Left cardiac atrium (tissue), 4 donors: ENCODE measurements around the gene C19orf33. TPM values are rescaled to one million over a fixed set of nuclear protein-coding genes. Genes with fewer than 3 reads are reported as not detected.
"Not testable (repeated sequence)": the region's sequence is repeated elsewhere in the genome, so short reads cannot be mapped to it uniquely, and the experiment has no call there.

Experiments
- ATAC-seq, 2 donors: fragments of 200-7000 bp; cut with Tn5 transposase; one replicate each; pipeline ENCODE4 v1.9.1; 2020; ENCODE audit warnings: mild to moderate bottlenecking in 2 of 2, moderate library complexity in 2 of 2
- DNase-seq: peaks from one replicate; pipeline ENCODE4 v3.0.0-alpha.2; 2020
- intact Hi-C, 2 donors: fragments of 100-400 bp; cut with DNase I; formaldehyde crosslinking; loops; one replicate each; pipeline versions ENCODE4 v1.14.1 to v1.15.1; 2022 to 2023
- total RNA-seq, 2 donors: library from RNA; stranded (reverse); fragmentation: NEBNext Ultra II Directional; extraction: Animal tissue kit (Norgen Biotek cat#: 25700); gene quantifications; one replicate each; pipeline ENCODE4 v1.2.1, GENCODE V29; 2021
- donor health status: DM: no; HTN: yes; CAD: no.
- donor health status: DM: no; HTN: yes; CAD: no; lungs with severe emphysema.
- donor health status: DM: yes; HTN: yes; CAD: no.
- donor health status: Dilated cardiomyopathy.

C19orf33 gene
- total RNA-seq, 2 donors from 2014 or later: 2.1 to 5.9 TPM

DNA sequence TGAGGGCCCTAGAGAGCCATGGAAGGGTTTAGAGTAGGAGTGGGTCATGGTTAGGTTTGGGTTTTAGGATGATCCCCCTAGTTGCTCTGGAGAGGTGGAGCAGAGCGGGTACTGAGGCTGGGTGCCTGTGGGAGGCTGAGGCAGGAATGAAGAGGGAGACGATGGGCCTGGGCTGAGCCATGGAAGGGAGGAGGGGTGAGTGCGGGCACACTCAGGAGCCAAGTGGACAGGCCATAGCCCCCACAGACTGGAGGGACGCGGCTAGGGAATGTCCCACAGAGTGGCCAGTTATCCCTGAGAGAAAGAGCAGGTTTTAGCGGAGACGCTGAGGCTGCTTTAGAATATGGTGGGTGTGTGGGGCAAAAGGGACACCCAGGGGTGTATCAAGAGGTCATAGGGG, 25.6 kb downstream of the C19orf33 start:
- intact Hi-C loops: loop anchor here (5.0 to 10.0 kb wide), 3 partner anchors 87 to 435 kb away; no protein-coding TSS in a partner anchor
- ATAC-seq: no peak

DNA sequence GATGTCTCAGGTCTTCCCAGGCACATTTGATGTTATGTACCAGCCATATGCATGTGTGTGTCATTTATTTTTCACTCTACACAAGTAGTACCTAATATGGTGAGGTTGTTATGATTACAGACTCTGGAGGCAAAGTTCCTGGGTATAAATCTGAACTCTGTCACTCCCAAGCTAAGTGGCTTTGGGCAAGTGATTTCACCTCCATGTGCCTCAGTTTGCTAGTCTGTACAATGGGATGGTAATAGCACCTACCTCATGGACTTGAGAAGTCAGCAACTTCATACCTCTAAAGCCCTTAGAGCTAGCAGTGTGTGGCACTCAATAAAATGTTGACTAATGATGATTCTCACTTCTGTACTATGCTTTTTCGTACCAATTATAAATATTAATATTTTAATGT, 27.7 kb downstream of the C19orf33 start:
- DNase-seq (no peak), ATAC-seq (no peak)
- intact Hi-C loops: loop anchor here (5.0 to 10.0 kb wide), 3 partner anchors 89 to 437 kb away; no protein-coding TSS in a partner anchor

More for the DNA sequence above, 25.6 kb downstream of the C19orf33 start:
- no peak for DNase-seq

DNA sequence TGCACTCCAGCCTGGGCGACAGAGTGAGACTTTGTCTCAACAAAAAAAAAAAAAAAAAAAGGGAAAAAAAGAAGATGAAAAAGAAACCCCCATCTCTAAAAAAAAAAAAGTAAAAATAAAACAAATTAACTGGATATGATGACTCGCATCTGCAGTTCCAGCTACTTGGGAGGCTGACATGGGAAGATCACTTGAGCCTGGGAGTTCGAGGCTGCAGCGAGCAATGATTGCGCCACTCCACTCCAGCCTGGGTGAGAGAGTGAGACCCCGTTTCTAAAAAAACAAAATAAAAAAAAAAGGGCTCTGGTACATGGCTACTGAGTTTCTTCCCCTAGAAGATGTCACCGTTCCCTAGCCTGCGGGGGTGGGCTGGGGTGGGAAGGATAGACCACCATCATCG, 29.2 kb downstream of the C19orf33 start:
- no peak for DNase-seq
- no peak for ATAC-seq
- intact Hi-C loops: loop anchor here (5.0 to 10.0 kb wide), 3 partner anchors 91 to 438 kb away; no protein-coding TSS in a partner anchor

DNA sequence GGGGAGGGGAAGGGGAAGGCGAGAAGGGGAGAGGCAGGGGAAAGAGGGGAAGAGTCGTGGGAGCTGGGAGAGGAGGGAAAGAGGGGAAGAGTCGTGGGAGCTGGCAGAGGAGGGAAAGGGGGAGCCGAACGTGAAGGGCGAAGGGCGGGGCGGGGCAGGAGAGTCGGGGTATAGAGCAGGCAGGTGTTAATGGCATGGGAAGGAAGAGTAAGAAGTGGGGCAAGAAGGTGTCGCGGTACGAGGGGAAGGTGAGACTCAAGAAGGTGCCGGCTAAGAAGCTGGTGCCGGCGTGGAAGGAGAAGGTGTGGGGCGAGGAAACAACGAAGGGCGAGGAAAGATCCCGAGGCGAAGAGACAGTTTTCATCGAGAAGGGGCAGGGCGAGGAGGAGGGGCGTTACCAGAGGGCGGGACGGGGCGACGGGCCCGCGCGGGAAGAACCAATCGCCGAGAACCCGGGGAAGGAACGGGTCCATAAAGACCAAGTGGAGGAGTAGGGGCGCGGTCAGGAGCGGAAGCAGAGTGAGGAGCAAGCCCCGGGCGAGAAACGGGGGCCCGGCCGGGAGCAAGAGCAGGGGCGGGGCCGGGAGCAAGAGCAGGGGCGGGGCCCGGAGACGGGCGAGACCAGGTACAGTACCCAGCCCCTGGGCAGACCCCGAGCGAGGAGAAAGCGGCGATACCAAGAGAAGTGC, 32.0 kb downstream of the C19orf33 start:
- peak; percentile 97 for DNase-seq
- ATAC-seq: peak; percentile 92 to 94
- intact Hi-C loops: loop anchor here (1.0 to 10.0 kb wide), 5 partner anchors 38 to 441 kb away; partner anchors contain the start of gene PSMD8 (in 1 of the 2)

DNA sequence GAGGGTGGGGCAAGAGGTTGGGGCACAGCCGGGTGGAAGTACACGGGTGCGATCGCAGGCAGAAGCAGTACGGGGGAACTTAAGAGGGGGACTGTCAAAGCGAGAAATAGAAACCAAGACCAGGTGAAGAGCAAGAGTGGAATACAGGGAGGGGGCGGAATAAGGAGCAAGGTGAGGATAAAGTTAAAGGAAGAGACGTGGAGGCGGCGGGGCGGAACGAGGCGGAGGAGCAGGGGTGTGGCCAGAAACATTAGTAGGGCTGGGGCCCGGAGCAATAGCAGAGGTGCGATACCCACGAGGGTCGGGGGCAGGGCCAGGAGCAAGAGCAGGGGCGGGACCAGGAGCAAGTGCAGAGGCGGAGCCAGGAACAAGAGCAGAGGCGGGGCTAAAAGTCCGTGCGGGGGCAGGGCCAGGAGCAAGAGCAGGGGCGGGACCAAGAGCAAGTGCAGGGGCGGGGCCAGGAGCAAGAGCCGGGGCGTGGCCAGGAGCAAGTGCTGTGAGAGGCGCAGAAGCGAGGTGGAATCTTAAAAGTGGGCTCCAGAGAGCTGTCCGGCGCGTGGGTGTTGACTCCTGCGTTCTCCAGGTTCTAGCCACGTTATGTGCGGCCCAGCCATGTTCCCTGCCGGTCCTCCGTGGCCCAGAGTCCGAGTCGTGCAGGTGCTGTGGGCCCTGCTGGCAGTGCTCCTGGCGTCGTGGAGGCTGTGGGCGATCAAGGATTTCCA, 32.7 kb downstream of the C19orf33 start:
- ATAC-seq: peak; percentile 74 to 88
- peak; percentile 97 for DNase-seq
- intact Hi-C loops: loop anchor here (1.0 to 10.0 kb wide), 4 partner anchors 38 to 442 kb away; partner anchors contain the start of gene PSMD8 (in 1 of the 2)

DNA sequence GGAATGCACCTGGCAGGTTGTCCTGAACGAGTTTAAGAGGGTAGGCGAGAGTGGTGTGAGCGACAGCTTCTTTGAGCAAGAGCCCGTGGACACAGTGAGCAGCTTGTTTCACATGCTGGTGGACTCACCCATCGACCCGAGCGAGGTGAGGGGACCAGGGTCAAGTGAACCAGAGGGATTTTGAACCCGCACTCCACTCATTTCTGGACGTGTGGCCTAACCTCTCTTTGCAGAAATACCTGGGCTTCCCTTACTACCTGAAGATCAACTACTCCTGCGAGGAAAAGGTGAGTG, 33.3 kb downstream of the C19orf33 start:
- intact Hi-C loops: loop anchor here (5.0 to 10.0 kb wide), 3 partner anchors 193 to 443 kb away; no protein-coding TSS in a partner anchor
- DNase-seq (no peak), ATAC-seq (no peak)

DNA sequence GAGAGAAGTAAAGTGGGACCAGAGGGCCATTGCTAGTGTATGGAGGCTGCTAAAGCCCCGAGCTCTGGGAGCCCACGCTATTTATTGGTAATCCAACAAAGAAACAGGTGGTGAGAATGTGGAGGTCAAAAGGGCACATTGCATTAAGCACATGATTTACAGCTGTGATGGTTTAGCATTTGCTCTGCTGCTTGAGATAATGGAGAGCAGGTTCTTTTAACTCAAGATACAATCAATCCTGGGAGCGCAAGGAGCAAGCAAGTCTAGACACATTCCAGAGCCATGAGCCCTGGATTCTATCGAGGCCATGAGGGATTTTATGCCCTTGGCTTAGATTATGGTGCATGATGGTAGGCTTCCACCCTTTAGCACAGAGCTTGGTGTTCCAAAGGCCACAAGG, 35.0 kb downstream of the C19orf33 start:
- intact Hi-C loops: loop anchor here (5.0 to 10.0 kb wide), 3 partner anchors 194 to 444 kb away; no protein-coding TSS in a partner anchor

DNA sequence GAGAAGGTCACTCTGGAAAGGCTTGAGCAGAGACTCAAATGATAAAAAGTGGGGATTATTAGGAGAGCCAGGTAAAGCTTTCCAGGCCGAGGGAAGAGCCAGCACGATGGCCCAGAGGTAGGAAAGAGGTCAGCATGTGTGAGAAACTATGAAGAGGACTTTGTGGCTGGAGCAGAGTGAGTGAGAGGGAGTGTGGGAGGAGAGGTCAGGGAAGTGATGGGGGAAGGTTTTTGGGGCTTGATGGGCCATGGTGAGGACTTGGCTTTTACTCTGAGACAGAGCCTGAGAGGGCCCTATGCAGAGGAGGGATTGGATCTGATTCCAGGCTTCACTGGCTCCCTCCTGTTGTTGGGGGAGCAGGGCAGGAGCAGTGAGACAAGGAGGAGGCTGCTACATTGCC, 36.9 kb downstream of the C19orf33 start:
- intact Hi-C loops: no loop called here
- DNase-seq (no peak), ATAC-seq (no peak)

More for the DNA sequence above, 35.0 kb downstream of the C19orf33 start:
- ATAC-seq, DNase-seq: not testable (repeated sequence)

DNA sequence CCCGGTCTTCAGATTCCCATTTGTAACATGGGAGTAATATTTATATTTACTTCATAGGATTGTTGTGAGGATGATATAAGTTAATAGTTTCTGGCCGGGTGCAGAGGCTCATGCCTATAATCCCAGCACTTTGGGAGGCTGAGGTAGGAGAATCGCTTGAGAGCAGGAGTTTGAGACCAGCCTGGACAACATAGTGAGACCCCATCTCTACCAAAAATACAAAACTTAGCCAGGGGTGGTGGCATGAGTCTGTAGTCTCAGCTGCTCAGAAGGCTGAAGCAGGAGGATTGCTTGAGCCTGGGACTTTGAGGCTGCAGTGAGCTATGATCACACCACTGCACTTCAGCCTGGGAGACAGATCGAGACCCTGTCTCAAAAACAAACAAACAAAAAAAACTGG, 42.8 kb downstream of the C19orf33 start:
- ATAC-seq: no peak
- intact Hi-C loops: no loop called here
- DNase-seq: no peak

DNA sequence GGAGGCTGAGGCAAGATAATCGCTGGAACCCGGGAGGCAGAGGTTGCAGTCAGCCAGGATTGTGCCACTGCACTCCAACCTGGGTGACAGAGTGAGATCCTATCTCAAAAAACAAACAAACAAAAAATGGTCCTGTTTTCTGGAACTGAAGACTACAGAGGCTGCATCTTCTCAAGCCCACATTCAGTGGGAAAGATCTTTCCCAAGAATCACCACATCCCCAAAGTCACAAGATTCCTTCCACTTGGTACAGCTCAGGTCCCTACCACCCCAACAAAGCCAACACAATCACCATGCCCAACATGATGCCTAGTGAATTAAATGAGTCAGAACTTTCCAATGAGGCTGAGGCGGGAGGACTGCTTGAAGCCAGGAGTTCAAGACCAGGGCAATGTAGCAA, 46.8 kb downstream of the C19orf33 start:
- intact Hi-C loops: no loop called here
- ATAC-seq: no peak
- no peak for DNase-seq

DNA sequence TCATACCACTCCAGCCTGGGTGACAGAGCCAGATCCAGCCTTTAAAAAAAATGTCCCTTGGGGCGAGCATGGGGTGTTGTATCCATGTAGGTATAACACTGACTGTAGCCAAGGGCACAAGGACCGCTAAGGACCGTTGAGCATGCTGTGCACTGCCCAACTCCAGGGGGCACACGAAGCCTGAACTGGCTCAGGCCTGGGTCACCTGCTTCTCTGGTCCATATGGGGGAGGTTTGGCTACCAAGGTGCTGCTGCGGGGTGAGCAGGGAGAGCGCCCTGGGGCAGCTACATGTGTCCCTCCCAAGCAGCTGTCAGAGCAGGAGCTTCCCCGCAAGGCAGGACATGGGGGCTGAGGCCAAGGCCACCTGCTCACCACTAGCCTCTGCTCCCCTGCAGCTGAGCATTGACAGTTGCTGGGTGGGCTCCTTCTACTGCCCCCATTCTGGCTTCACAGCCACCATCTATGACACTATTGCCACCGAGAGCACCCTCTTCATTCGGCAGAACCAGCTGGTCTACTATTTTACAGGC, 47.9 kb downstream of the C19orf33 start:
- intact Hi-C loops: no loop called here
- ATAC-seq (no peak), DNase-seq (no peak)

DNA sequence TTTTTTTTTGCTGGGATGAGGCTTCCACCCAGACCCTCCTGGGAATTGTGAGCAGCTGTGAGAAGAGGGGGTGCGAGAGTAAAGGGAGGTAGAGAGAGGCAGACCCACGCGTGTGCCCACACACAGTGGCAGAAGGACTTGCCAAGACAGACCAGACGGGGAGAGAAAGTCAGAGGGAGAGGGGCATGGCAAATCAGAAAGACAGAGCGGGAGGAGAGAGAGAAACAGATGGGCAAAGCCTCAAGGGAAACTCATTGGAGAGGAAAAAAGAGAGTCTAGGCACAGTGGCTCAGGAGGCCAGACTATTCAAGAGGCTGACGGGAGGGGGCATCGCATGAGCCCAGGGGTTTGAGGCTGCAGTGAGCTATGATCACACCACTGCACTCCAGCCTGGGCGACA, 48.6 kb downstream of the C19orf33 start:
- ATAC-seq: no peak
- intact Hi-C loops: no loop called here
- no peak for DNase-seq

Other genes with a start within 250 kb of the C19orf33 start
- under 1 TPM in 1 of 2 donors, not detected in 1; 0.26 TPM for gene DPF1, start 80.0 kb upstream of the C19orf33 start, total RNA-seq
- 10 to 100 TPM; 34.4 to 67.0 TPM for gene PPP1R14A, start 47.9 kb upstream of the C19orf33 start, total RNA-seq
- gene SPINT2, start 39.7 kb upstream of the C19orf33 start, total RNA-seq: 10 to 100 TPM in 1 of 2 donors, 1 to 10 TPM in 1; 8.6 to 13.6 TPM
- 10 to 100 TPM; 24.2 to 31.5 TPM for gene YIF1B, start 11.7 kb downstream of the C19orf33 start, total RNA-seq
- 1 to 10 TPM; 2.7 to 5.5 TPM for gene KCNK6, start 15.6 kb downstream of the C19orf33 start, total RNA-seq
- 1 to 10 TPM in 1 of 2 donors, under 1 TPM in 1; 0.91 to 1.9 TPM for gene CATSPERG, start 31.6 kb downstream of the C19orf33 start, total RNA-seq
- gene PSMD8, start 70.3 kb downstream of the C19orf33 start, total RNA-seq: 100 to 1,000 TPM; 216 to 290 TPM
- under 1 TPM; 0.15 to 0.34 TPM for gene GGN, start 83.8 kb downstream of the C19orf33 start, total RNA-seq
- gene SPRED3, start 84.4 kb downstream of the C19orf33 start, total RNA-seq: 1 to 10 TPM in 1 of 2 donors, under 1 TPM in 1; 0.24 to 3.2 TPM
- 10 to 100 TPM; 12.6 to 13.7 TPM for gene FAM98C, start 98.8 kb downstream of the C19orf33 start, total RNA-seq
- 1 to 10 TPM; 1.8 to 3.6 TPM for gene RASGRP4, start 122.0 kb downstream of the C19orf33 start, total RNA-seq
- 1 to 10 TPM; 1.3 to 3.0 TPM for gene RYR1, start 129.4 kb downstream of the C19orf33 start, total RNA-seq